ENCODE data around the gene ANKRD18B.
A peak's percentile ranks its signal among the peaks of the same experiment; 100 is the strongest.
"Not testable (repeated sequence)": the region's sequence is repeated elsewhere in the genome, so short reads cannot be mapped to it uniquely, and the experiment has no call there.

The ANKRD18B gene

GRCh38 chr9:33485312-33485711 is 38.7 kb upstream of the ANKRD18B start:
- not testable (repeated sequence) for H3K36me3 ChIP-seq (ENCODE audit: control insufficient read depth in 2 of 2, insufficient read depth in 1 of 2, low read length in 2 of 2); H3K4me1 ChIP-seq (ENCODE audit: control insufficient read depth, insufficient read depth, low read length); H3K4me3 ChIP-seq (ENCODE audit: low read depth, low read length); H3K27ac ChIP-seq (ENCODE audit: extremely low read depth, low read depth, low read length); H3K9me3 ChIP-seq (ENCODE audit: control insufficient read depth, insufficient read depth, low read depth, low read length)
- peak; percentile 81 for TF ChIP-seq SCRT2 (tag by site-specific recombination; IDR thresholded peaks at IDR 0.05)
- peak; percentile 68; the same call in 1 of the 2 replicates for TF ChIP-seq SCRT1 (tag by site-specific recombination; IDR thresholded peaks at IDR 0.05; ENCODE audit: borderline replicate concordance)
- POLR2A ChIA-PET, result interaction anchor here (2.1 kb wide), 1 partner anchor 11 kb away, joined by 6 read pairs; the partner anchor contains the start of gene NOL6
- CTCF ChIA-PET, result interaction anchor here (1.3 kb wide), 1 partner anchor 19 kb away, joined by 3 read pairs; no protein-coding TSS in a partner anchor

- H3K4me3 ChIP-seq (ENCODE audit: low read depth, low read length), result no peak overlapping the region
- 0 out of 2 replicates have a peak, but pooled peaks cover 3% of the 10 kb centered on the region for H3K4me1 ChIP-seq (ENCODE audit: control insufficient read depth, insufficient read depth, low read length)
- ChIA-PET POLR2A (interaction anchor here (2.9 kb wide), 1 partner anchor 15 kb away, joined by 10 read pairs; the partner anchor contains the start of gene NOL6), CTCF (interaction anchor here (0.9 to 2.3 kb wide), 4 partner anchors 9 to 29 kb away, joined by 3 to 8 read pairs (median 4); partner anchors contain the start of gene NOL6)
- no peaks in the 10 kb centered on the region for H3K36me3 ChIP-seq (ENCODE audit: control insufficient read depth in 2 of 2, insufficient read depth in 1 of 2, low read length in 2 of 2)
- TF ChIP-seq ZNF114 (tag by site-specific recombination; IDR thresholded peaks at IDR 0.05) (no peak), ZBTB21 (tag by site-specific recombination; IDR thresholded peaks at IDR 0.05) (no peak), ZNF292 (tag by site-specific recombination; IDR thresholded peaks at IDR 0.05; ENCODE audit: borderline replicate concordance, low read depth) (no peak), ZNF350 (tag by site-specific recombination; IDR thresholded peaks at IDR 0.05) (no peak), ZNF23 (tag by site-specific recombination; IDR thresholded peaks at IDR 0.05; ENCODE audit: borderline replicate concordance) (no peak), ZNF777 (tag by site-specific recombination; IDR thresholded peaks at IDR 0.05; ENCODE audit: borderline replicate concordance) (no peak), ZNF280C (tag by site-specific recombination; IDR thresholded peaks at IDR 0.05) (no peak), ZNF423 (tag by site-specific recombination; IDR thresholded peaks at IDR 0.05) (no peak), HOXC10 (CRISPR knock-in tag; IDR thresholded peaks at IDR 0.05) (no peak), ZNF26 (tag by site-specific recombination; IDR thresholded peaks at IDR 0.05) (no peak), ZNF707 (tag by site-specific recombination; IDR thresholded peaks at IDR 0.05) (no peak), TRIM28 (IDR thresholded peaks at IDR 0.05; ENCODE audit: borderline replicate concordance, low read length) (no peak), ZNF530 (tag by site-specific recombination; IDR thresholded peaks at IDR 0.05; ENCODE audit: low read depth) (no peak), ZNF785 (tag by site-specific recombination; IDR thresholded peaks at IDR 0.05) (no peak), KLF7 (tag by site-specific recombination; IDR thresholded peaks at IDR 0.05; ENCODE audit: borderline replicate concordance) (no peak)
- TF ChIP-seq, protein P1, sequence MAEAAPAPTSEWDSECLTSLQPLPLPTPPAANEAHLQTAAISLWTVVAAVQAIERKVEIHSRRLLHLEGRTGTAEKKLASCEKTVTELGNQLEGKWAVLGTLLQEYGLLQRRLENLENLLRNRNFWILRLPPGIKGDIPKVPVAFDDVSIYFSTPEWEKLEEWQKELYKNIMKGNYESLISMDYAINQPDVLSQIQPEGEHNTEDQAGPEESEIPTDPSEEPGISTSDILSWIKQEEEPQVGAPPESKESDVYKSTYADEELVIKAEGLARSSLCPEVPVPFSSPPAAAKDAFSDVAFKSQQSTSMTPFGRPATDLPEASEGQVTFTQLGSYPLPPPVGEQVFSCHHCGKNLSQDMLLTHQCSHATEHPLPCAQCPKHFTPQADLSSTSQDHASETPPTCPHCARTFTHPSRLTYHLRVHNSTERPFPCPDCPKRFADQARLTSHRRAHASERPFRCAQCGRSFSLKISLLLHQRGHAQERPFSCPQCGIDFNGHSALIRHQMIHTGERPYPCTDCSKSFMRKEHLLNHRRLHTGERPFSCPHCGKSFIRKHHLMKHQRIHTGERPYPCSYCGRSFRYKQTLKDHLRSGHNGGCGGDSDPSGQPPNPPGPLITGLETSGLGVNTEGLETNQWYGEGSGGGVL (tag by site-specific recombination; IDR thresholded peaks at IDR 0.05), result no peak
- no peak overlapping the region for H3K27ac ChIP-seq (ENCODE audit: extremely low read depth, low read depth, low read length)
- H3K9me3 ChIP-seq (ENCODE audit: control insufficient read depth, insufficient read depth, low read depth, low read length), result no peaks in the 10 kb centered on the region
These were observed 35.0 kb upstream of the ANKRD18B start for GRCh38 chr9:33489066-33489465.

DNA sequence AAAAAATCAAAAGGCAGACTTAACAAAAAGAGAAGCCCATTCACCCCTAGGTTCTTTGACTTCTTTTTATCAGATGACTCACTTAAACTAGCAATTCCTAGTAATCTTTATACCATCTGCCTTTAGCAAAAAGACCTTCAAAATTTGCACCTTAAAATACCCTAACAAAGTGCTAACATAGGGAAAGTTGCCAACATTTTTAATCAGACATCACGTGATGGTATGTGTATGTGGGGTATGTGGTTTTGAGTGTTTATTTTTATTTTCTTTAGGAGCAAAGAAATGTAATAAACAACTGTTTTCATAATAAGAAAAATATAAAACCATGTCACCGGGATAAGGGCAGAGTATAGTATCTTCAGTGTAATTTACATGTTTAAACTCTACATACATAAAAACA is 30.2 kb upstream of the ANKRD18B start:
- H3K27ac ChIP-seq (ENCODE audit: extremely low read depth, low read depth, low read length); H3K9me3 ChIP-seq (ENCODE audit: control insufficient read depth, insufficient read depth, low read depth, low read length); H3K4me3 ChIP-seq (ENCODE audit: low read depth, low read length); H3K4me1 ChIP-seq (ENCODE audit: control insufficient read depth, insufficient read depth, low read length); H3K36me3 ChIP-seq (ENCODE audit: control insufficient read depth in 2 of 2, insufficient read depth in 1 of 2, low read length in 2 of 2): not testable (repeated sequence)
- POLR2A ChIA-PET, result interaction anchor here (0.6 to 1.0 kb wide), 2 partner anchors 12 to 20 kb away, joined by 3 to 8 read pairs; partner anchors contain the start of gene NOL6
- CTCF ChIA-PET, result interaction anchor here (0.8 kb wide), 1 partner anchor 26 kb away, joined by 3 read pairs; no protein-coding TSS in a partner anchor

Data from HEK293 (cell line).